ENCODE results near the gene AOAH.

The AOAH gene

GRCh38 chr7:36599645-36600313 lies 124.5 kb downstream of the AOAH start:
- no peak for DNase-seq

GRCh38 chr7:36598054-36598674 lies 126.1 kb downstream of the AOAH start:
- DNase-seq: no peak

GRCh38 chr7:36597090-36597773 lies 127.1 kb downstream of the AOAH start:
- DNase-seq: no peak

GRCh38 chr7:36594445-36594844 lies 129.8 kb downstream of the AOAH start:
- DNase-seq: no peak

GRCh38 chr7:36591636-36592035 lies 132.7 kb downstream of the AOAH start:
- no peak for DNase-seq

- DNase-seq: no peak
Measured at GRCh38 chr7:36589391-36589790, 134.9 kb downstream of the AOAH start.

- no peak for DNase-seq
Measured at GRCh38 chr7:36583318-36583717, 141.0 kb downstream of the AOAH start.

GRCh38 chr7:36575832-36576231 lies 148.5 kb downstream of the AOAH start:
- DNase-seq: no peak

- DNase-seq: no peak
Measured at GRCh38 chr7:36573066-36573465, 151.2 kb downstream of the AOAH start.

GRCh38 chr7:36571190-36571560 lies 153.1 kb downstream of the AOAH start:
- no peak for DNase-seq

- no peak for DNase-seq
Measured at GRCh38 chr7:36570528-36571189, 153.6 kb downstream of the AOAH start.

- no peak for DNase-seq
Measured at GRCh38 chr7:36568452-36568849, 155.8 kb downstream of the AOAH start.

GRCh38 chr7:36567699-36568451 lies 156.4 kb downstream of the AOAH start:
- no peak for DNase-seq

GRCh38 chr7:36565792-36566356 lies 158.4 kb downstream of the AOAH start:
- no peak for DNase-seq

- DNase-seq: no peak
Measured at GRCh38 chr7:36564489-36564888, 159.8 kb downstream of the AOAH start.

GRCh38 chr7:36563706-36564327 lies 160.5 kb downstream of the AOAH start:
- no peak for DNase-seq

GRCh38 chr7:36562121-36562520 lies 162.2 kb downstream of the AOAH start:
- no peak for DNase-seq

GRCh38 chr7:36549029-36549428 lies 175.3 kb downstream of the AOAH start:
- no peak for DNase-seq

- no peak for DNase-seq
Measured at GRCh38 chr7:36547416-36547815, 176.9 kb downstream of the AOAH start.

GRCh38 chr7:36546331-36546730 lies 178.0 kb downstream of the AOAH start:
- peak; percentile 80 for DNase-seq

- peak; percentile 67 for DNase-seq
Measured at GRCh38 chr7:36545291-36545690, 179.0 kb downstream of the AOAH start.

GRCh38 chr7:36538126-36538525 lies 186.2 kb downstream of the AOAH start:
- no peak for DNase-seq
